ENCODE data around the gene PI4K2B.
"Not testable (repeated sequence)": the region's sequence is repeated elsewhere in the genome, so short reads cannot be mapped to it uniquely, and the experiment has no call there.

PI4K2B gene

GRCh38 chr4:25245181-25245580 lies 11.3 kb downstream of the PI4K2B start:
- no peak for DNase-seq

- DNase-seq = no peak
Measured at GRCh38 chr4:25246680-25247611, 13.1 kb downstream of the PI4K2B start.

- not testable (repeated sequence) for DNase-seq
Measured at GRCh38 chr4:25248875-25249274, 15.0 kb downstream of the PI4K2B start.

DNA sequence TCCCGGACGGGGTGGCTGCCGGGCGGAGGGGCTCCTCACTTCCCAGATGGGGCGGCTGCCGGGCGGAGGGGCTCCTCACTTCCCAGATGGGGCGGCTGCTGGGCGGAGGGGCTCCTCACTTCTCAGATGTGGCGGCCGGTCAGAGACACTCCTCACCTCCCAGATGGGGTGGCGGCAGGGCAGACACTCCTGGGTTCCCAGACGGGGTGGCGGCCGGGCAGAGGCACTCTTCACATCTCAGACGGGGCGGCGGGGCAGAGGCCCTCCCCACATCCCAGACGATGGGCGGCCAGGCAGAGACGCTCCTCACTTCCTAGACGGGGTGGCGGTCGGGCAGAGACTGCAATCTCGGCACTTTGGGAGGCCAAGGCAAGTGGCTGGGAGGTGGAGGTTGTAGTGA lies 15.7 kb downstream of the PI4K2B start:
- DNase-seq = not testable (repeated sequence)

DNA sequence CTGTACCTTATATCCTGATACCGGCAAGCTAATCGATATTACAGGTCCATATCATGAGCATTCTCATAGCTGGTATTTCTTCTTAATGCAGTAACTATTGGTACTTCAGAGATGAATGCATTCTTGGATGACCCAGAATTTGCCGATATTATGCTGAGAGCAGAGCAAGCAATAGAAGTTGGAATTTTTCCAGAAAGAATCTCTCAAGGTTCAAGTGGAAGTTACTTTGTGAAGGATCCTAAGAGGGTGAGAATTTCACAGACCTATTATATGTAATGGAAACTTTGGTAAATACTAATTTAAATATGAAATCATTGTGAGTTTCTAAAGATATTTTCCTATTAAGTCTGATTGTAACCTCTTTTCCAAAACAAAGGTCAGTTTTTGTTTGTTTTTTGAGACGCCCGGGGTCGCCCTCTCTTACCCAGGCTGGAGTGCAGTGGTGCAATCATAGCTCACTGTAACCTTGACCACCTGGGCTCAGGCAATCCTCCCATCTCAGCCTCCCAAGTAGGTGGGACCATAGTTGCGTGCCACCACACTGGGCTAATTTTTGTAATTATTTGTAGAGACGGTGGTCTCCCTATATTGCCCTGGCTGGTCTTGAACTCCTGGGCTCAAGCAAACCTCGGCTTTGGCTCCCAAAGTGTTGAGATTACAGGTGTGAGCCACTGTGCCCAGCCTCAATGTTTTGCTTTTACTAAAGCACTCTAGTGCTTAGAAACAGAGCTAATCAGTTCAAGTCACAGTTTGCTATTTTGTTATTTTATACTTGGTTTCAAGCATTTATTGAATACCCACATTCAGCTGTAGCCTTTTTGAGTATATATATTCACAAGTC lies 18.6 kb downstream of the PI4K2B start:
- no peak for DNase-seq

DNA sequence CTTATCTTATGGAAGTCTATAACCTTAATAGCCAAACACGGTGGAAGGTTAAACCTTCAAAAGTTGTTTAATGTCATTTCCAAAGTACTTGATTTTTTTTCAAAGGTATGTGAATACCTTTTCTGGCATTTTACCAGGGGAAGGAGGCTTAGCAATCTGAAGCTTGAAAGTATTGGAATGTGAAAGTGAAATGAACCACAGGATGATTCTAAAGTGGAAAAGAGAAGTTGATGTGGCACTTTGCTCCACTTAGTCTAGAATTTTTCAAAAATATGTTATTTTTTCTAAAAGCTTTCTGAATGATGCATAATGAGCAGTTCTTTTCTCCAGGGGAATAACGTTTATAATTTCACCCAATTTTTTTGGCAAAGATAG lies 19.2 kb downstream of the PI4K2B start:
- DNase-seq = peak; percentile 5

DNA sequence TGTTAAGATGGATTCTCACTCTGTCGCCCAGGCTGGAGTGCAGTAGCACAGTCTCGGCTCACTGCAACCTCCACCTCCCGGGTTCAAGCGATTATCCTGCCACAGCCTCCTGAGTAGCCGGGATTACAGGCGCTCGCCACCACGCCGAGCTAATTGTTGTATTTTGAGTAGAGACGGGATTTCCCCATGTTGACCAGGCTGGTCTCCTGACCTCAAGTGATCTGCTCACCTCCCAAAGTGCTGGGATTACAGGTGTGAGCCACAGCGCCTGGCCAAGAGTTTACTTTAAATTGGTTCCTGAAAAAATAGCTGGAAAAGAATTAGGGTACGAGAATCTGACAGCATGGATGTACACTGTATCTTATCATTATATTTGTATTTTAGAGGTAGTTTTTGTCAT lies 20.0 kb downstream of the PI4K2B start:
- not testable (repeated sequence) for DNase-seq

DNA sequence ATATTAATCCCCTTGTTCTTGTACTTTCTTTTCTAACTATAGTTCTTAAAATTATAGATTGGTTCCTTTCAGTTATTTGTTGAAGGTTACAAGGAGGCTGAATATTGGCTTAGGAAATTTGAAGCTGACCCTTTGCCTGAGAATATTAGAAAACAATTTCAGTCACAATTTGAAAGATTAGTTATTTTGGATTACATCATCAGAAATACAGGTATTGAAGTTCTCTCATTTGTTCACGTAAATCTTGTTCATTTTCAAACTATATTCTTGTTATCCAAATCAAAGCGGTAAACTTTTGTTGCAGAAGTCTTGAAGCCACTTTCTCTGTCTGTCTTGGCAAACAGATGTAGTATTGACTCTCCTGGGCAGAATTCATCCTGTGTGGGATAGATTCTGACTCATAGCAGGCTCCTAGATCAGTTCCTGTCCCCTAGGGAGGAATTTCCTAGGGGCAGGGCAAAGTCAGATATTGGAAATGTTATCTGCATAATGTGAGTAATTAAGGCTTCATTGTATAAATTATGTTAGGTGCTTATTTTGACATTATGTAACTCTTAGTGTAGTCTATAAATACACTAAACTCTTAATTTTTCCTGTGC lies 25.2 kb downstream of the PI4K2B start:
- peak; percentile 44 for DNase-seq

GRCh38 chr4:25271866-25272265 lies 38.0 kb downstream of the PI4K2B start:
- no peak for DNase-seq

DNA sequence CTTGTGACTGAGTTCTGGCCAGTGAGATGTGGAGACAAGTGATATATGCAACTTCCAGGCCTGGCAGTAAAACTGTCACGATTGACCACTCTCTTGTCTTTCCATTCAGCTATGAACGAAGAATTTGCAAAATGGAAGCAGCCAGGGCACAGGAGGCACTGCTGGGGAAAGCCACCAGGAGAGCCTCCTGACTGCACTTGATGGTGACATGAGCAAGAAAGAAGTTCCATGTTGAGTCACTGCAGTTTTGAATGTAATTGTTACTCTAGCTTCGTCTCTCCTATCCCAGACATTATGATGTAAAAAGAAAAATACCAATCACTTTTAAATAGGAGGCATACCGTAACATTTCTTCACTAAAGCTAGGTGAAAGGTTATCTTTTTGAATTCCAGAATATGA lies 46.4 kb downstream of the PI4K2B start:
- DNase-seq = no peak

DNA sequence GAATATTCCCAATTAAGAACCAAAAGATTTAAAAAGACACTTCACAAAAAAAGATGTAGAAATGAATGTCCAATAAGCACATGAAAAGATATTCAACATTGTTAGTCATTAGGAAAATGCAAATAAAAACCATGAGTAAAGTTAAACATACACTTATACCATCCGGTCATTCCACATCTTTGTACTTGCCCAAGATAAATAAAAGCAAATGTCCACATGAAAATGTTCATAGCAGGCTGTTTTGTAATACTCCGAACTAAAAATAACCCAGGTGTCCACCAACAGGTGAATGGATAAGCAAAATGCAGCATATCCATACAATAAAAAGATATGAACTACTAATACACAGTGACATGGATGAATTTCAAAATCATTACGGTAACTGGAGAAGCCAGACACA lies 50.1 kb downstream of the PI4K2B start:
- DNase-seq = no peak

DNA sequence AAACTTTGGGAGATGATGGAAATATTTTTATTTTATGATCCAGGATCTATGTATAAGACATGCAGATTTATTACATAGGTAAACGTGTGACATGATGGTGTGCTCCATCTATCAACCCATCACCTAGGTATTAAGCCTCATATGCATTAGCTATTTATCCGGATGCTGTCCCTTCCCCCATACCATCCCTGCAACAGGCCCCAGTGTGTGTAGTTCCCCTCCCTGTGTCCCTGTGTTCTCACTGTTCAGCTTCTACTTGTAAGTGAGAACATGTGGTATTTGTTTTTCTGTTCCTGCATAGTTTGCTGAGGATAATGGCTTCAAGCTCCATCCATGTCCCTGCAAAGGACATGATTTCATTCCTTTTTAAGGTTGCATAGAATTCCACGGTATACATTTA lies 50.6 kb downstream of the PI4K2B start:
- no peak for DNase-seq

DNA sequence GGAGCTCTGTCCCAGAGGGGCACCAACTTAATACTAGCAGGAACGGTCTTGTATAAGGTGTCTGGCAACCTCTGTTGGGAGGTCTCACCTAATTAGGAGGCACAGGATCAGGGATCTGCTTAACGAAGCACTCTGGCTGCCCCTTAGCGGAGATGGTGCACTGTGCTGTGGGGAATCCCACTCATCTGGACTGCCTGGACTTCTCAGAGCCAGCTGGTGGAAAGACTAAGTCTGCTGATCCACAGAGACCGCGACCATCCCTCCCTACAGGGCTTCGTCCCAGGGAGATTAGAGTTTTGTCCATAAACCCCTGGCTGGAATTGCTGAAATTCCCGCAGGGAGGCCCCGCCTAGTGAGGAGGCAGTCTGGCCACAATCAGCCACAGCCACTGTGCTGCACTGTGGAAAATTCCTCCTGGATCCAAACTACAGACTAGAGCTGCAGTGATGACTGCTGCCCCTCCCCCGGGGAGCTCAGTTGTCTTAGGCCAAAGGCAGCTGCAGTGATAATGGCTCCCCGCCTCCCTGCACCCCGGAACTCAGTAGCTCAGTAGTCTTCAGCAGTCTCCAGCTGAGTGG lies 56.7 kb downstream of the PI4K2B start:
- no peak for DNase-seq

DNA sequence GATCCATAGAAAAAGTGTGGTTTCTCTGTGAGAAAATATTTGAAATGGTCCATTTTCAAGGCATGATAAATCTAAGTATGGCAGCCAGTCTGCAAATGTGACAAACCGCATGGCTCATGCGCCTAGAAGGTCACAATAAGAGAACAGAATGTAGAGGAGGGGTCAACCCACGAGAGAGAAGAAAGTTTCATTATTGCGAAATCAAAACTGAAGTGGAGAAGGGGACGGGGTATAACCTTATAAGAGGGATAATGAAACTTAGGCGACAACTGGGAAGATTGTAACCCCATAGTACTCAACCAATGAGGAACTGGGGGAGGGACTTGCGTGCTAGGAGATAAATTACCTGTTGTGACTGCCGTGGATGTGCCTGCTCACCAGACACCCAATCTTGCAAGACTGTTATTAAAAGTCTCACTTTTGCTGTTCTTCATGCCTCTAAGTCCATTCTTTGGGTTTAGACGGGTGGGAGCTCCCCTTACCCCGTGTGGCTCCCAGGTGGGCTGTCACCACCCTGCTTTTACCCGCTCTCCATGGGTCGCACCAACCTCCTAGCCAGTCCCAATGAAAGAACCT lies 57.4 kb downstream of the PI4K2B start:
- DNase-seq = no peak

- DNase-seq = no peak
Measured at GRCh38 chr4:25297528-25298242, 63.9 kb downstream of the PI4K2B start.

DNA sequence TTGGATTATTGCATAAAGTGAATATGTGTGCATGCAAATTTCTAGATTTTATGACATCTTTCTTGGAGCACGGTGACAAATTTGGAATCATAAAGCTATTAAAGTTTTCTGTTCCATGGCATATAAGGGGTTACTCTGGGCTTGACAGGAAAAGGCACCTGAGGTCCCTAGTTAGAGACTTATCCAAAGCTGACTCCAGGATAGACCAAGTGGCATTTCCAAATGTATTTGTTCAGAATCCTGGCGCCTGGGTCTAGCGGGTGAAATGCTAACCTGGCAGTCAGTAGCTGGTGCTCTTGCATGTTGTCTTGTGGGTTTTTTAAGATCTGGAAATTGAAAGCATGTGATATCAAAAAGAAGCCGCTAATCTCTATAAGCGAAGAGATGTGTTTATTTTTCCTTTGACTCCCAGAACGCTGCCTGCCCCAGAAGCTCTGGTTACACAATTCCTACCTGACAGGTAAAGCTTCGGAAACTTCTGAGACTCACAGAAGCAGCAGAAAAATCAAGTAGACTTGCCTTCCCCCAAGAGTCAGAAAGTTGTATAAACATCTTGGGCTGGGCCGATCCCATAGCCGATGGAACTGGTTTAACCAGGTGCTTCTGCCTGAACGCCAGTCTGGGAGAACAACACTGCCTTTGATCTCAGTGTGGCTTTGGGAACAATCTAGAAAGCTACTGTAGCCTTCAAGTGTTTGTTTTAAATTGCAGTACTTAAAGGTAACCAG lies 65.8 kb downstream of the PI4K2B start:
- no peak for DNase-seq

DNA sequence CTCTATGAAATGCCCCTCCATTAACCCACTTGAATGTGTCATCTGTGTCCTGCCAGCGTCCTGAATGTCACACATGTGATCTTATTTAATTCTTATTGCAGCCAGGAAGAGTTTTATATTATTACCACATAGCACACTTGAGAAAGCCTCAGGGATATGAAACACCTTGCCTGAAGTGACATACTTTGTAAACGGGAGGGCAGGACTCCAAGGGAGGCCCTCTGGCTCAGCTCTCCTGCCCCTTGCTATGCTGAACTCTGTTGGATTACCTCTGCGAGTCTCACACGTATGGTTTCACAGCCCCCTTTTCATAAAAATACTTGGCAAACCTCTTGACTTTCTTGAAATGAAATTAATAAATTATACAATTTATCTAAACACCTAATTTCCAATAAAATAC lies 67.6 kb downstream of the PI4K2B start:
- DNase-seq = no peak

- DNase-seq = no peak
Measured at GRCh38 chr4:25302626-25303025, 68.8 kb downstream of the PI4K2B start.

GRCh38 chr4:25303578-25303977 lies 69.7 kb downstream of the PI4K2B start:
- no peak for DNase-seq

DNA sequence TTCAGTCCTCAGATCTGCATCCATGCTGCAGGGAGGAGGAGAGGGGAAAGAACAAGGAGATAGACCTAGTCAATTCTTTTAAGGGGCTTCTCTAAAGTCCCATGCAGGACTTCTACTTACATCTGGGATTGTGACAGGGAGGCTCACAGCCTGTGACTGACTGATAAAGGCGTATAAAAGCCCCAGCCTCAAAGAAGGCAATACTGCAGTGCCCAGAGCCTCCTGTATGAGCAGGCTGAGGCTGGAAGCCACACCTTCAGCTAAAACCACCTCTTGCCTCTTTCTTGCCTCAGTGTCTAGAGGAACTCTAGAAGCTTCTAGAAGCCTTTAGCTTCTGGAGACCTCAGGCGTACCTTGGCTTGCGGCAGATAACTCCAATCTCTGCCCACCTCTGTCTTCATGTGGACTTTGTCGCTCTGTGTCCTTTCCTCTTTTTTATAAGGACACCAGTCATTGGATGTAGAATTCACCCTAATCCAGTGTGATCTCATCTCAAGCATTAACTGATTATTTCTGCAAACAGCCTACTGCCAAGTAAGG lies 72.8 kb downstream of the PI4K2B start:
- no peak for DNase-seq

DNA sequence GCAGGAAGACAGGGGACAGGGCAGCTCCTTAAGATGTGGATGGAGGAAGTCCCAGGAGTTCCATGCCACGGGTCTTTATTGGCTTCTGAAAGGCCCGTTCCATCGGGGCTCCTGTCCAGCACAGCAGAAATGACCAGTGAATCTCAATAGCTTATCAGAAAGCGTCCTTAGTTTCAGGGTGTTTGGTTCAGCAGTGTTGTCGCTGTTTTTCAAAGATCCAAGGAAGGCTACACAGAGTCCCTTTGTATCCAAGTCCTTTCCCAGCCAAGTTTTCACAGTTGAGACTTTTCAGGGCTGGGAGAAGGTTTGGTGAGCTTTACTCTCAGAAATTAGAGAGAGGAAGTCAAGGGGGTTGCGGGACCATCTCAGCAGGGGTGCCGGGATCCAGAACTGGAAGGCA lies 73.8 kb downstream of the PI4K2B start:
- no peak for DNase-seq
